Placental epithelial cell (primary cell): Measurements from ENCODE around the gene ARPC5. TPM values are rescaled to one million over a fixed set of nuclear protein-coding genes. Genes with fewer than 3 reads are reported as not detected.

Experiments
- total RNA-seq: library from RNA; depleted of rRNA; stranded (reverse); fragments of >200 nt; gene quantifications from 2 replicates; pipeline ENCODE4 v1.2.3, GENCODE V29; 2012

ARPC5 gene
- total RNA-seq = 25.1 and 103 TPM in 2 replicates

DNA sequence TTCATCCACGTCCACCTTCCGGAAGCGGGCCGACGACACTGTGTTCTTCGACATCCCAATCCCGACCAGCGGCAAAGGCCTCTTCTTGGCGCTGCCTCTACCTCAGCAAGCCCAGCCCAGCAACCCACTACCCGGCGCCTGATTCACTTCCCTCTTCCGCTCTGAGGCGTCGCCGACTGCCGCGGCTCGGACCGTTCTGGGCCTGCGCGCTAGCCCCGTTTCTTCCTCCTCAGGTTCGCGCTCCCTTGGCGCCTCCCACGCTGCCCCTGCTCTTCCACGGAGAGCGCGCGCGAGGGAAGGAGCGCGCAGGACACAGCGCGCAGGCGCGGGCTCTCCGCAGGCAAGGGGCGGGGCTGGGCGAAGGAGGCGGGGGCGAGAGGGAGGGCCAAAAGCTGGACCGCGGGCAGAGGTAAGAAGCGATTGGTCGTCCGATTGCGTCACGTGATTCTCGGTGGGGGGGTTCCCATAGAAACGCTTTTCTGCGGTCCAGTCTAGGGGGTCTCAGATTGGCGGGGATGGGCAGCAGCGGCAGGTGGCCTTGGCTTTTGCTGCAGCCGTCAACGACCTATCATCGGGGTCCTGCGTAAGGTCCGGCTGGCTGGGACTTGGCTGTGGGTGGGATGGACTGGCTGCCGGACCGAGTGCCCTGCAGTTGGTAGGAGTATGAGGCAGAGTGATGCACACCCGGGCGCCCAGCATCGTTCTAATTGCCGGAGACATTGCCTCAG, at the start of gene ARPC5:
ARPC5 (minus strand) TSS at position 178 of the 728 bp plus-strand sequence; CDS start at position 54, 124 bp downstream.

GRCh38 chr1:183652547-183653461, 17.2 kb upstream of the ARPC5 start, which contains the start of gene APOBEC4:
APOBEC4 (minus strand) TSS chr1:183653316; CDS start chr1:183648781, 4,535 bp downstream.

DNA sequence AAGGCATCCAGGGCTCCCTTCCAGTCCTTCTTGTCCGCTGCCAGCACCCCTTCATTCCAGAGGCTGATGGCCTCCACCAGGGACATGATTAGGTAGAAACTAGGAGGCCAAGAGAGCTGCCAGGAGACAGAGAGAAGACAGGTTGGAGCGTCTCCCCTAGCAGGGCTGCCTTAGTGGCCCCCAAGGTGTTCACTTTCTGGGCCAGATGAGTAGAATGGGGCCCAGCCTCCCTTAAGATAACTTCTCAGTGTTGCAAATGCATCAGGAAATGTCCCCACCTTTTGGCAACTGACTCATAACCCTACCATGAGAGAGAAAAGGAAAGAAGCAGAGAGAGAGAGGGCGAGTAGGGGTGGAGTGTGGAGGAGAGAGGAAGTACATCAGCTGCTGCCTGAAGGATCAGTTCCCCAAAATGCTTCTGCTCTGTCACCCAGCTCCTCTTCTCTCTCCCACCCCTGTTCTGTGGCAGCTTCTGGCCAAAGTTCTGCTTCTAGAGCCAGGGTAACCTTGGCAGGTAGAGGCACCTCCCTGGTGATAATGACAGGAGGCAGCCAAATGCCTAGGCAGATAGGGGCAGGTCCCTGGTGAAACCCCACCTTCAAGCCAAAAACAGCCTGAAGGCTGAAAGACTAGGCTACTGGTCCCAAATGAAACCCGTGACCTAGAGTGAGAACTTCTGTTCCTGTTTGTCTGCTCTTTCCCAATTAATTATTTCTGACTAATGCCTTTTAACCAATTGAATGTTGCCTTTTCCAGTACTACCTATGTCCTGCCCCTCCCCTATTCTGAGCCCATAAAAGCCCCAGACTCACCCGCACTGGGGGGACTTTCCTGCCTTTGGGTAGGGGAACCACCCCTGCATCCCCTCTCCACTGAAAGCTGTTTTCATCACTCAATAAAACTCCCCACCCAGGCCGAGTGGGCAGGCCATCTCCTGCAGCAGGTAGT, 45.1 kb downstream of the ARPC5 start, which contains the start of gene NCF2:
NCF2 (minus strand) TSS at position 216 of the 948 bp plus-strand sequence; CDS start at position 86, 130 bp downstream.

Other genes starting within 250 kb of the ARPC5 start
- gene NMNAT2, start 217.4 kb downstream of the ARPC5 start, total RNA-seq = under 0.01 and 0.11 TPM in 2 replicates
- 18.5 and 26.5 TPM in 2 replicates for gene SMG7, start 163.3 kb downstream of the ARPC5 start, total RNA-seq
- 8.6 and 48.4 TPM in 2 replicates for gene NCF2, start 45.3 kb downstream of the ARPC5 start, total RNA-seq
- gene APOBEC4, start 17.5 kb upstream of the ARPC5 start, total RNA-seq = not detected in 2 replicates
- gene RGL1, start 169.3 kb upstream of the ARPC5 start, total RNA-seq = 1.2 and 4.3 TPM in 2 replicates